ENCODE data around the gene TEDC1. TPM values are rescaled to one million over a fixed set of nuclear protein-coding genes. Genes with fewer than 3 reads are reported as not detected.

Gene TEDC1
- total RNA-seq, 2 donors from 2014 or later, result 9.1 to 23.8 TPM

DNA sequence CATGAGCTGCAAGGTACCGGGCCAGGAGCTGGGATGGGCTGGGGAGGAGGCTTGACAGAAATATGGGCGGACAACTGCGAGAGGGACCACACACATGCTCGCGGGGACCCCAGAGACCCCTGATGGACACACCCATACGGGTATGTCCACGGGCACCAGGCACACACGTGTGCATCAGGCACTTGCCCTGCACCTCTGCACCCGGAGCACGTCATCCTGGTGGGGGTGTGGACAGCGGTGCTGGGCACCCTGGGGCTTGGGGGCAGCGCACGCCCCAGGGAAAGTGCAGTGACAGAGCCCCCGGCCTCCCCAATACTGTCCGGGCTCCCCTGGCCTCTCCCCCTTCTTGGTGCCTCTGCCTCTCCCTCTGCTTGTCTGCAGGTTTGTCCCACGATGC is 6.1 kb upstream of the TEDC1 start:
- no peak overlapping the region for H3K4me3 ChIP-seq (ENCODE audit: low read length)
- Mint-ChIP-seq H3K27me3 (ENCODE audit: insufficient read depth) (peaks cover 77% of the 10 kb centered on the region), H3K27ac (no peak overlapping the region), H3K36me3 (ENCODE audit: low read depth) (no peaks in the 10 kb centered on the region), H3K4me3 (no peak overlapping the region), H3K9me3 (no peaks in the 10 kb centered on the region), H3K4me1 (peaks cover 11% of the 10 kb centered on the region)
- no peak overlapping the region for H3K9ac ChIP-seq (ENCODE audit: extremely low read depth, low read length, poor library complexity, severe bottlenecking)
- 91 to 96% methylated on average over 8 to 16 of the region's 16 CpGs for WGBS, 2 experiments (ENCODE audit: insufficient coverage in 1 of 2, insufficient read length in 1 of 2)
- no peaks in the 10 kb centered on the region for H3K9me3 ChIP-seq (ENCODE audit: control insufficient read depth, low read length)
- DNase-seq, result no peak
- no peak overlapping the region for H3K27ac ChIP-seq (ENCODE audit: low read depth, low read length)
- H3K27me3 ChIP-seq (ENCODE audit: control insufficient read depth, insufficient read depth, low read length, poor library complexity, severe bottlenecking), result peaks cover 70% of the 10 kb centered on the region
- peaks cover 9% of the 10 kb centered on the region for H3K4me1 ChIP-seq (ENCODE audit: control insufficient read depth, insufficient read depth, low read length)
- H3K36me3 ChIP-seq (ENCODE audit: control insufficient read depth, insufficient read depth, low read length), result no peaks in the 10 kb centered on the region
- no peak for TF ChIP-seq CTCF (conservative IDR thresholded peaks at IDR 0.05)

DNA sequence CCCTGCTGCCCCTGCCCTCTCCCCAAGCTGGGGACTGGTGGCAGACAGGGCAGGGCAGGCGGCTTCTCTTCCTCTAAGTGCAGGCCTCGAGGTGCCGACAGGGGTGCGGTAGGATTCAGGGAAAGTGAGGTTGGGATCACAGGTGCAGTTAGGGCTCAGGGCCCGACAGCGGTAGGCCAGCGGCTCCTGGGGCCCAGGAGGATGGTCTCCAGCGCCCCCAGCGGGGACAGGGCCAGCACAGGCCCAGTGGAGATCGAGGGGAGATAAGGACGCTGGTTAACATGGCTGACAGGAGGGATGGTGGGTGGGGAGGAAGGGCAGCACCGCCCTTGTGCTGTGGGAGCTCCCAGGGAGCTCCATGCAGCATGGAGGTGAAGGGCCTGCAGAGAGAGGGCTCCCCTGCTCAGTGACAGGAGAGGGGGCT is 5.3 kb upstream of the TEDC1 start:
- WGBS, 2 experiments (ENCODE audit: insufficient coverage in 1 of 2, insufficient read length in 1 of 2), result 0 to 20% methylated on average over 8 to 12 of the region's 12 CpGs
- no peaks in the 10 kb centered on the region for H3K36me3 Mint-ChIP-seq (ENCODE audit: low read depth)
- H3K4me1 Mint-ChIP-seq, result peaks cover 11% of the 10 kb centered on the region
- H3K4me3 ChIP-seq (ENCODE audit: low read length), result no peak overlapping the region
- no peak overlapping the region for H3K27ac ChIP-seq (ENCODE audit: low read depth, low read length)
- H3K9me3 ChIP-seq (ENCODE audit: control insufficient read depth, low read length), result no peaks in the 10 kb centered on the region
- no peaks in the 10 kb centered on the region for H3K9me3 Mint-ChIP-seq
- H3K27me3 Mint-ChIP-seq (ENCODE audit: insufficient read depth), result peaks cover 69% of the 10 kb centered on the region
- no peak overlapping the region for H3K9ac ChIP-seq (ENCODE audit: extremely low read depth, low read length, poor library complexity, severe bottlenecking)
- peaks cover 9% of the 10 kb centered on the region for H3K4me1 ChIP-seq (ENCODE audit: control insufficient read depth, insufficient read depth, low read length)
- DNase-seq, result peak; percentile 93
- peaks cover 62% of the 10 kb centered on the region for H3K27me3 ChIP-seq (ENCODE audit: control insufficient read depth, insufficient read depth, low read length, poor library complexity, severe bottlenecking)
- H3K27ac Mint-ChIP-seq, result no peak overlapping the region
- H3K4me3 Mint-ChIP-seq, result peak overlapping the region; percentile 41
- TF ChIP-seq CTCF (conservative IDR thresholded peaks at IDR 0.05), result peak; percentile 82
- H3K36me3 ChIP-seq (ENCODE audit: control insufficient read depth, insufficient read depth, low read length), result no peaks in the 10 kb centered on the region

DNA sequence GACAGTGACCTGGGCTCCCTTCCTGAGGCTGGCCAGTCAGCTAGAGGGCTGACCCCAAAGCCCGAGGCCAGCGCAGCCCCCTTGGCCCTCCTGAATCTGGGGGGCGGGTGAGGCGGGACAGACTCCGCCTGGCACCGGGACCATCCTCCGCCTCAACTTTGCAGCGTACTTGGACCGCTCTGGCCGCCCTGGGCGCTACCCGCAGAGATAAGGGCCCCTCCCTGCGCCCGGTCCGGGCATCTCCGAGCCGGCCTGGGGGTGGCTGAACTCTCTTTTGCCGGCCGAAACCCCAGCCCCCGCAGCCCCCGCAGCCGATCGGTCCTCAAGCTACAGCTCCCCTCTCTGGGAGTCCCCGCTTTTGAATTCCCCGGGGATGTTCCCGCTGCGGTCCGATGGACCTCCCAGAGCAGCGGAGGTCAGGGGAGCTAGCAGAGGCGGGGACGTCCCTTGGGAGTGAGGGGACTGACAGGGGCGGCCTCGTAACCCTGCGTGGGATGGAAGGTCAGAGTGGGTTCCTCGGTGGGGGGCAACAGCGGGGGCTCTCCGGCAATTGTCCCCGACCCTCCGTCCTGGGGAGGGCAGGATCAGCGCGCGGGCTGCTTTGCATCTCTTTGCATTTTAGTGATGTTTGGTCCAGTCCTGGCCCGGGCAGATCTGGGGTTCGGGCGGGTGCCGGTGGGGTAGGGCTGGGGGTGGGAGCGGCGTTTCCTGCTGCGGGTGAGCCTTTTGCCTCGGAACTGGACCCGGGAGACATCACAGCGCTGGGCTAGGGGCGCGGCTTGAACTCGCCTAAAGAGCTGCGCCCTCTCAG is 4.7 kb upstream of the TEDC1 start, which contains the start of gene CRIP1:
Gene CRIP1 (plus strand): TSS at position 724 of the 811 bp plus-strand sequence. CDS start 374 bp downstream, outside the sequence.
- H3K4me3 Mint-ChIP-seq, result peak within 1 kb of the TSS; percentile 41
- no peak for TF ChIP-seq CTCF (conservative IDR thresholded peaks at IDR 0.05)
- DNase-seq, result no peak
- H3K4me1 ChIP-seq (ENCODE audit: control insufficient read depth, insufficient read depth, low read length), result peaks cover 9% of the 10 kb centered on the region
- H3K9me3 Mint-ChIP-seq, result no peaks in the 10 kb centered on the region
- no peaks in the 10 kb centered on the region for H3K36me3 Mint-ChIP-seq (ENCODE audit: low read depth)
- H3K9ac ChIP-seq (ENCODE audit: extremely low read depth, low read length, poor library complexity, severe bottlenecking), result no peak within 1 kb of the TSS
- H3K27ac Mint-ChIP-seq, result no peak within 1 kb of the TSS
- peaks cover 63% of the 10 kb centered on the region for H3K27me3 Mint-ChIP-seq (ENCODE audit: insufficient read depth)
- peaks cover 11% of the 10 kb centered on the region for H3K4me1 Mint-ChIP-seq
- H3K36me3 ChIP-seq (ENCODE audit: control insufficient read depth, insufficient read depth, low read length), result no peaks in the 10 kb centered on the region
- 6 to 9% methylated on average over 32 to 56 of the region's 56 CpGs for WGBS, 2 experiments (ENCODE audit: insufficient coverage in 1 of 2, insufficient read length in 1 of 2)
- H3K27me3 ChIP-seq (ENCODE audit: control insufficient read depth, insufficient read depth, low read length, poor library complexity, severe bottlenecking), result peaks cover 56% of the 10 kb centered on the region
- H3K4me3 ChIP-seq (ENCODE audit: low read length), result no peak within 1 kb of the TSS
- no peak within 1 kb of the TSS for H3K27ac ChIP-seq (ENCODE audit: low read depth, low read length)
- no peaks in the 10 kb centered on the region for H3K9me3 ChIP-seq (ENCODE audit: control insufficient read depth, low read length)
